ENCODE results near the gene OR6C1.

DNA sequence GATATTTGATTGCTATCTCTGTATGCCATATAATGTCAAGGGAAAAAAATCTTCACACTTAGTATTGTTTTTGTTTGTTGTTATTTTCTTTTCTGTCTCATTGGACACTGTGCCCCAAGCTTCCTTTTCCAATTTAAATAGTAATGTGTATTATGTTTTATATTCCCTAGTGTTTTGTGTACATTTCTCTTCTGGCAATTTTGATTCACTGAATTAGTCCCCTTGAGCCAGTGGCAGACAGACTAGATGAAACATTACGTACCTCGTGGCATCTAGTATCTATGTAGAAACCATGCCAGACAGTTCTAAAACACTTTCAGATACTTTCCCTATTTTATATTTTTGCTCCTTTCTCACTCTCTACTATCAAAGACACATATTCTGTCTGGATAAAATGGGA lies at the start of gene OR6C1:
- no peak for TF ChIP-seq POLR2A (IDR thresholded peaks at IDR 0.05)
- TF ChIP-seq, protein P1, sequence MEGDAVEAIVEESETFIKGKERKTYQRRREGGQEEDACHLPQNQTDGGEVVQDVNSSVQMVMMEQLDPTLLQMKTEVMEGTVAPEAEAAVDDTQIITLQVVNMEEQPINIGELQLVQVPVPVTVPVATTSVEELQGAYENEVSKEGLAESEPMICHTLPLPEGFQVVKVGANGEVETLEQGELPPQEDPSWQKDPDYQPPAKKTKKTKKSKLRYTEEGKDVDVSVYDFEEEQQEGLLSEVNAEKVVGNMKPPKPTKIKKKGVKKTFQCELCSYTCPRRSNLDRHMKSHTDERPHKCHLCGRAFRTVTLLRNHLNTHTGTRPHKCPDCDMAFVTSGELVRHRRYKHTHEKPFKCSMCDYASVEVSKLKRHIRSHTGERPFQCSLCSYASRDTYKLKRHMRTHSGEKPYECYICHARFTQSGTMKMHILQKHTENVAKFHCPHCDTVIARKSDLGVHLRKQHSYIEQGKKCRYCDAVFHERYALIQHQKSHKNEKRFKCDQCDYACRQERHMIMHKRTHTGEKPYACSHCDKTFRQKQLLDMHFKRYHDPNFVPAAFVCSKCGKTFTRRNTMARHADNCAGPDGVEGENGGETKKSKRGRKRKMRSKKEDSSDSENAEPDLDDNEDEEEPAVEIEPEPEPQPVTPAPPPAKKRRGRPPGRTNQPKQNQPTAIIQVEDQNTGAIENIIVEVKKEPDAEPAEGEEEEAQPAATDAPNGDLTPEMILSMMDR (IDR thresholded peaks at IDR 0.05) = no peak

All from prostate gland (tissue), 2 donors.